ENCODE measurements around the gene MPZL1.

MPZL1 gene

DNA sequence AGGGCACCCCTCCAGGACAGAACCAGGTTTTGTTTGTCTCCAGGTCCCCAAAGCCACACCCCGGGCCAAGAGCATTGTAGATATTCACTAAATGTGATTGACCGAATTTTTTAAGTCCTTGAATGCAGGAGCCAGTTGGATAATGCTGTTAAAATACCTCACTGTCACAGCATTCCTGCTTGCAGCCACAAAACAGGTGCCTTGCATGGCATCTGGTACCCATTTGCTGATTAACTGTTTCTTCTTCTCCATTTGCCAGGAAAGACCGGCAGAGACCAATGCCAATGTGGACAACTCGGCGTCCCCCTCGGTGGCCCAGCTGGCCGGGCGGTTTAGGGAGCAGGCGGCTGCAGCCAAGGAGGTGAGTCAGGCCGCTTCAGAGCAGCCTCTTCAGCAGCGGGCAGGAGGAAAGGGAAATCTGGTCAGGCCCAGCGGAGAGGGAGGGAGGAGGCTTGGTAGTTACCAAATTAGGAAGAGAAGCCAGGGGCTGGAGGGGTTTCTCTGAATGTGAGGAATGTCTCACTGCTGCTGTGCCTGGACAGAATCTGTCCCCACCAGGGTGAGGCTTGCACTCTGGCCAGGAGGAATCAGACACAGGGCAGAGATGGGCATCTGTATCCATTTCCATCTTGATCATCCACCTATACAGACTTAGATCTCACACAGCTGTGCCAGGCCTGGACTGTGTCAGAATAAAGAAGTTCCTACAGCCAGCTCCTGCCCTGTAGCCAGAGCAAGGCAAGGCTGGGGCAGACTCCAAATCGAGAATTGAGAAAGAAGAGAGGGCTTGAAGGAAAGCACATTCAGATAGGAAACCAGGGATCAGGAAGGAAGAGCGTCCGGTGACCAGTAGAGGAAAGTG is 37.9 kb upstream of the MPZL1 start:
- TF ChIP-seq, protein P1, sequence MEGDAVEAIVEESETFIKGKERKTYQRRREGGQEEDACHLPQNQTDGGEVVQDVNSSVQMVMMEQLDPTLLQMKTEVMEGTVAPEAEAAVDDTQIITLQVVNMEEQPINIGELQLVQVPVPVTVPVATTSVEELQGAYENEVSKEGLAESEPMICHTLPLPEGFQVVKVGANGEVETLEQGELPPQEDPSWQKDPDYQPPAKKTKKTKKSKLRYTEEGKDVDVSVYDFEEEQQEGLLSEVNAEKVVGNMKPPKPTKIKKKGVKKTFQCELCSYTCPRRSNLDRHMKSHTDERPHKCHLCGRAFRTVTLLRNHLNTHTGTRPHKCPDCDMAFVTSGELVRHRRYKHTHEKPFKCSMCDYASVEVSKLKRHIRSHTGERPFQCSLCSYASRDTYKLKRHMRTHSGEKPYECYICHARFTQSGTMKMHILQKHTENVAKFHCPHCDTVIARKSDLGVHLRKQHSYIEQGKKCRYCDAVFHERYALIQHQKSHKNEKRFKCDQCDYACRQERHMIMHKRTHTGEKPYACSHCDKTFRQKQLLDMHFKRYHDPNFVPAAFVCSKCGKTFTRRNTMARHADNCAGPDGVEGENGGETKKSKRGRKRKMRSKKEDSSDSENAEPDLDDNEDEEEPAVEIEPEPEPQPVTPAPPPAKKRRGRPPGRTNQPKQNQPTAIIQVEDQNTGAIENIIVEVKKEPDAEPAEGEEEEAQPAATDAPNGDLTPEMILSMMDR (IDR thresholded peaks at IDR 0.05; ENCODE audit: low read depth, low read length), result no peak
- no peak overlapping the region for H3K4me3 ChIP-seq (ENCODE audit: low read depth, low read length)

DNA sequence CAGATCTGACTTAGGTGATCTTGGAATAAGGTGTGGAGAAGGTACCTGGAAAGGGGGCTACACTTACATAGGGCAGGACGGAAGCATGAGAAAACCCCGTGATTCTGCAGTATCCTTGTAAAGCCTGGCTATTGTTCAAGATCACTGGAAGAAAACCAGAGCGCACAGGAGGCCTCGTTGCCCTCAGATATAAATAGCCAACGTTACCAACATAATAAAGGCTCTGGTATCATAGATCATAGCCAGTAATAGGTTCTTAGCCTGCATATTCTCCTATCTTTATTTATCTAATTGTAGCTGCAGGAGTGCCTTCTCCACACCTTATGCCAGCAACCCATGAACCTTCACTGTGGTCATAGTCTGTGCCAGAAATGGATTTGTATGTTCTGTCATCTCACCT is 35.9 kb upstream of the MPZL1 start:
- no peak overlapping the region for H3K4me3 ChIP-seq (ENCODE audit: low read depth, low read length)
- TF ChIP-seq, protein P1 (IDR thresholded peaks at IDR 0.05; ENCODE audit: low read depth, low read length), result no peak

DNA sequence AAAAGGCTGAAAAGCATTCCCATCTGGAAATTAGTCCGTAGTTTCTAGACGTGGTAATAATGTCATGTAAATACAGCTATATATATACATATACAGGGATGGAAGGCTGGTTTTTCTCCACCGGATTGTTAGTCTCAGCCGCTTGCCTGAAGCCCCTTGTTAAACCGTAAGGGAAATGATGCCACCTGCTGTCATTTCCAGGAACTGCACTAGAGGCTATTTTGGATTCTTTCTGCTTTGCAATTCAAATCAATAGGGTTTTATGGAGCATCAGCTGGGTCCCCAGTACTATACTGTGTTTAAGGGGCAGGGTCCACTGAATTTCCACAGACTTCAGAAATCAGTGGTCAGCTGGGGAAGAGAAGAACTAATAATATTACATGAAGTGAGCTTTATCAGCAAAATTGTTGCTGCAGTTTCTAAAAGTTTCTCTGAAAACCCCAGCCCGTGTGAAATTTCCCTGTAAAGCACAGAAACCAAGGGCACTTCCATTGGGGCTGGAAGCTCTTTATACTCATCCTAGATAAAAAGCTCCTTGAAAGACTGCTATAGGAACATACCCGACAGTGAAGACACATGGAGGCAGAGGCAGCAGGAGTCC is 33.8 kb upstream of the MPZL1 start:
- TF ChIP-seq, protein P1 (IDR thresholded peaks at IDR 0.05; ENCODE audit: low read depth, low read length), result peak; percentile 78
- no peak overlapping the region for H3K4me3 ChIP-seq (ENCODE audit: low read depth, low read length)

DNA sequence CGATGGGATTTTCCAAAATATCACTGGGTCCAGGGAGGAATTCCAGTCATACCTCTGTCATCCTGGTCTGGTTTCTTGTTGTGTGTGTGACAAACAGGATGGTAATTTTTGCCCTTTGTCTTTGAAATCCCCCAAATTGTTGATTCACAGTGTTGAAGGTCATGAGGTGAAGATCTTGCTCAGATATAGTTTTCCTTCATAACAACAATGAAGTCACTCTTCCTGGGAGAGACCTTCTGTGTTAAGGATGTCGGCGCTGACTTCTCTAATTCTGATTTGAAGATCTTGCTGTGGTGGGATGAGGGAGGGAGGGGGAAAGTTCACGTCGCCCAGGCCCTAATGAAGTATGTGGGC is 32.2 kb upstream of the MPZL1 start:
- TF ChIP-seq, protein P1 (IDR thresholded peaks at IDR 0.05; ENCODE audit: low read depth, low read length), result no peak
- H3K4me3 ChIP-seq (ENCODE audit: low read depth, low read length), result no peak overlapping the region

DNA sequence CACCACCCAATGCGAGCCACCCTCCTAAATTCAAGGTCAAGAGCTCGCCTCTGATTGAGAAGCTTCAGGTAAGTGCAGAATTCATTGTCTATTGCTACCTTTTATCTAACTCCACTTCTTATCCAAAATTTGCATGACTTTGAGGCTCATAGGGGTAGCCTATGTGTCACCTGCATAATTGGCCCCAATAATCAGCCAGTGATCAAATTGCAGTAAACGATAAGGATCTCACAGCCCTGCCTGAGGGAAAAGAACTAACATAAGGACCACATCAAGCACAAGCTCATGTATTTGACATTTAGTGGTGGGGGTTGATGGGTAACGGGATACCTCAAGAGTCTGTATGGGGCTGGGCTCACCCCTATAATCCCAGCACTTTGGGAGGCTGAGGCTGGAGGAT is 31.7 kb upstream of the MPZL1 start:
- no peak overlapping the region for H3K4me3 ChIP-seq (ENCODE audit: low read depth, low read length)
- TF ChIP-seq, protein P1 (IDR thresholded peaks at IDR 0.05; ENCODE audit: low read depth, low read length), result no peak

DNA sequence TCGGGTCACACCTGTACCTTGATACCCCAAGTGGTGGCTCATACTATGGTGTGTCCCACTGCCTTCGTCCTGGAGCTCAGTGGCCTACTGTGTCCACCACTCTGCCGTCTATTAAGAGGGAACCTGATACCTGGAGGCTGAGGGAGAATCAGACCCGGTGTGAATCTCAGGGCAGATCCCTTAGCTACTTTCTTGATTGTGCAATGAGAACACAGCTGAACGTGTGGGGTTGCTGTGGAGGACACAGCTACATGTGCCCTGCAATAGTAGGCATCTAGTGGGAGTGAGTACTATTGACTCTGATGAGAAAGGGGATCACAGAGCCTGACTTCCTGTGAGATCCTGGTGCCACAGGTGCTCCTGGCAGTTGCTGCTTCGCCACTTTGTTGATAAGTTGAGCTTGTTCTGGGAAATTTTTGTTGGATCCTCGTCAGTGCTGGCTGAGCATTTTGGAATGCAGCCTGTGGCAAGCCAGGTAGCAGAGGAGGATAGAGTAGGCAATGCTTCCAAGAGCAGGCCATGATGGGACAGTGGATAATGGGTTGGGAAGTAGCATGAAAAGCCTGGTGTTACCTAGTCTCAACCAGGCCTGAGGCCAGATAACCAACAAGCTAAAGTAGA is 28.2 kb upstream of the MPZL1 start:
- TF ChIP-seq, protein P1 (IDR thresholded peaks at IDR 0.05; ENCODE audit: low read depth, low read length), result no peak
- H3K4me3 ChIP-seq (ENCODE audit: low read depth, low read length), result no peak overlapping the region

DNA sequence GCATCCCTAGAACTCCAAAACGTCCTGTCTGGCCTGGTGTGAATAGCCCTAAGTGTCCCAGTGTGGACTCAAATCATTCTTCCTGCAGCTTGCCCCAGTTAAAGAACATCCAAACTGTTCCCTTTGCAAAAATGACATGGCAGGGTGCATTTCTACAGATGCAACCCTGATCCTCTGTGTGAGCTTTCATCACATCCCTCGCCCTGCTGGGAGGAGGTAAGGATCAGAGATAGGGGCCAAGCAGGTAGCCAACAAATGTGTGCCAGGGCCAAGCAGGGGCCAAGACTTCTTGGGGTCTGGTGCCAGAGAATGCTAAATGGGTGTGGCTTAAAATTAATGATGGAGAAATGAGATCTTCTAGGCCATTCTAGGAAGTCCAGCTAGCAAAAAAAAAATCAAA is 27.1 kb upstream of the MPZL1 start:
- TF ChIP-seq, protein P1 (IDR thresholded peaks at IDR 0.05; ENCODE audit: low read depth, low read length), result no peak
- H3K4me3 ChIP-seq (ENCODE audit: low read depth, low read length), result no peak overlapping the region
